Limb (tissue), 2 donors: ENCODE results near the gene FBXL22.
A peak's percentile ranks its signal among the peaks of the same experiment; 100 is the strongest.

Experiments used
- DNase-seq, 2 donors: peaks; one replicate each; pipeline ENCODE4 v3.0.0-alpha.2; 2016; ENCODE audit errors: extremely low spot score in 2 of 2

The FBXL22 gene

GRCh38 chr15:63593705-63594671, 3.2 kb upstream of the FBXL22 start:
- no peak for DNase-seq

DNA sequence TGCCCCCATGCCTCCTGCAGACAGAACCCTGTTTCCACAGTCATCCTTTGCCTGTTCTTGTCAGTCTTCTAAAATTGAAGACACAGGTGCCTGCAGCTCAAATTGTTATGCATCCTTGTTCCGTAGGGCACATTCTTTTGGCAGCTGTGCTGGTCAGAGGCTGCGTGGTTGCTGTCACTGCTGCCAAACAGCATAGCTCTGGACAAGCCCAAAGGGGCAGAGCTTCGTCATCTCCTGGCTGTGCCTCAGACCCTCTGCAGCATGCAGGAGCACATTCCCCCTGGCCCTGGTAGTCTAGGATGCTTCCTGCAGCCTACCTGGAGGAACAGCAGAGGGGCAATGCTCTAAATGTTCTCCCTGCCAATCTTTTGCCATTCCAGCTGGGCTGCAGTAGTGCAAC, 2.1 kb upstream of the FBXL22 start:
- DNase-seq: no peak

DNA sequence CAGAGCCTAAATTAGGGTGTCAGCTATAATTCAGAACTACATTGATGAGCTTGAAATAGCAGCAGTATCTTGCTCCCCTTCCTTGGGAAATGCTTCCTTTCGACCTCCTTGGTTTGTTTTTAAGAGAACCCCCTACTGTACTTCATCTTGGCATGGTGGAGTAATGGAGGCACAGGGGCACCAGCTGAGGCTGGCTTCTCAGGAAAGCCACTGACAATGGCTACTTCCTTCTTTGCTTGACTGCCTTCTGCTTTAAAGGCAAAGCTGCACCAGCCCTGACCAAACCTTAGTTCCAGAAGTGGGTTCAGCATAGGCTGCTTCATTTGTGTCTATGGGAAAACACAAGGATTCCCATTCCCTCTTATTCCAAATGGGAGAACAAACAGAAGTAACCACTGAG, 1.5 kb upstream of the FBXL22 start:
- DNase-seq: no peak

DNA sequence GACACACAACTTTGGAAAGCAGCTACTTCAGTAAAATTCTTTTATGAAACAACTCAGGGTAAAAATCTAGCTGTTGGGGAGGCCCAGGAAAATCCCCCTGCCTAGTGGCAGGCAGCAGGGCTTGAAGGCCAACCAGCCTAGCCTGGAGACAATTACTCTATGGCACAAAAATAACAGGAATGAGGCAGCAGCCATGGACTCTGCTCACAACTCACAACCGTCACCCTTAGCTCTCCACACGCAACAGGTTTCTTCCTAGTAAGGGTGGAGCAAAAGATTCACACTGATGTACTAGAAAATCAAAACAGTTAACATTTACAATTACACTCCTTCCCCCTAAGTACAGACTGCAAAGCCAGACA, 530 bp upstream of the FBXL22 start:
- no peak for DNase-seq

- DNase-seq: no peak
Measured at GRCh38 chr15:63597821-63598220, 634 bp downstream of the FBXL22 start.

- DNase-seq: peak; percentile 50 to 58
Measured at GRCh38 chr15:63598473-63599400, 1.6 kb downstream of the FBXL22 start.

- DNase-seq: peak in 1 of 2 donors; percentile 59
Measured at GRCh38 chr15:63599401-63600000, 2.3 kb downstream of the FBXL22 start.

DNA sequence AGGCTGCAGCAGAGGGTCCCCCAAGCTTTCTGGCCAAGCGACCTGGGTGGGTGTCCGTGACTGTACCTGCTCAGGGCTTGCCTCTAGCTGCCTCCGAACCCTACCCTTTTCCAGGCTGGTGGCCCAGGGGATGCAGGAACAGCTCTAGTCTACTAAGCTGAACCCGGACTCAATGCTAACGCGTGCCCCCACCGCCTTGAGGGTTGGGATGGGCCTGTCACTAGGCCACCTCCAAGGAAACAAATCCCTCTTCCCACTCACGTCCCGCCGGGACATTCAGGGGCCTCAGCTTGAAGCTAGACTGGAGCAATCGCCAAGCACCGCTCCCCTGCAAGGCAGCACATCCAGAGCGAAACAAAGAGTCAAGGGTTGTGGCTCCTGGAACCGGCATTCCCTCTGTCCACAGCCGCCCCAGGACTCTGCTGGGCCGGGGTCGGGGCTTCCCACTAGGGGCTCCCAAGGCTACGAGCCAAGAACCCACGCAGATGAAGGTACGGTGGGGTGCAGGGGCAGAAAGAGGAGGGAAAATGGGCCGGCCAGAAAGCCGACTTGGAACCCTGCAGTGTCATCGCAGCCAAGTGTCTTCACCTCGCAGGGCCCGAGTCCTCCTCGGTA, 2.9 kb downstream of the FBXL22 start:
- no peak for DNase-seq

DNA sequence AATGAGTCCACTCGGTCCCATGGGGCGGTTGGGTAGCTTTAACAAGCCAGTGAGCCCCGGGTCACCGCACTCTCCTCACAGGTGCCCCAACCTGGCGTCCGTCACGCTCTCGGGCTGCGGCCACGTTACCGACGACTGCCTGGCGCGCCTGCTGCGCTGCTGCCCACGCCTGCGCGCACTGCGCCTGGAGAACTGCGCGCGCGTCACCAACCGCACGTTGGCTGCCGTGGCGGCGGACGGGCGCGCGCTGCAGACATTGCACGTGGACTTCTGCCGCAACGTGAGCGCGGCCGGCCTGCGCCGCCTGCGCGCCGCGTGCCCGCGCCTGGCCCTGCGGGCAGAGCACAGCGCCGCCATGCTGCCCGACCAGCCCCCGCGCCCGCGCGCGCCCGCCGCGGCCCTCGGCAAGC, 3.4 kb downstream of the FBXL22 start:
- DNase-seq: peak; percentile 92 to 93

DNA sequence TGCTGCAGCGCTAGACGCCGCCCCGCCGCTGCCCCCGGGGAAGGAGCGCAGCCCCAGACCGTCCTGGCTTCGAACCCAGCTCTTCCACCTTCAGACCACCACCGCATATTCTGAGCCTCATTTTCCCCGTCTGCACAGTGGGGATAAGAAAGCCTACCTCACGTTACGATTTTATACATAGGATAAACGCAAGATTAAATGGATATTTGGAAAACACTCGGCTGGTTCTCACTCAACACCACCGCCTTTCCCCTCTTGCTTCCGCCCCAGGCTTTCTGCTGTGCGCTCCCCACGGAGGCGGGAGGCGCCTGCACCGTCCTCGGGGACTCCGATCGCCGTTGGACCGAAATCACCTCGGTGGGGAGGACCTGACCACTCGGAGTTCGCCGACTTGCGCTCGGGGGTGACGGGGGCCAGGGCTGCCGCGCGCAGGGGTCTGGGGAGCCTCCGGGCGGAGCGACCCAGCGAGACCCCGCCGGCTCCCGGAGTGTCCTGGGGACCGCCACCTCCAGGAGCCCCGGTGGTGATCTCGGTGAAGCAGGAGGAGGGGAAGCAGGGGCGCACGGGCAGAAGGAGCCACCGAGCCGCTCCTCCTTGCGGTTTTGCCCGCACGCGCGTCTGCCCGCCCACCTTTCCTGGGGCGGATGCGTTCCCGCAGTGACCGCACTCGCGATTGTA, 4.0 kb downstream of the FBXL22 start:
- peak in 1 of 2 donors; percentile 68 for DNase-seq

DNA sequence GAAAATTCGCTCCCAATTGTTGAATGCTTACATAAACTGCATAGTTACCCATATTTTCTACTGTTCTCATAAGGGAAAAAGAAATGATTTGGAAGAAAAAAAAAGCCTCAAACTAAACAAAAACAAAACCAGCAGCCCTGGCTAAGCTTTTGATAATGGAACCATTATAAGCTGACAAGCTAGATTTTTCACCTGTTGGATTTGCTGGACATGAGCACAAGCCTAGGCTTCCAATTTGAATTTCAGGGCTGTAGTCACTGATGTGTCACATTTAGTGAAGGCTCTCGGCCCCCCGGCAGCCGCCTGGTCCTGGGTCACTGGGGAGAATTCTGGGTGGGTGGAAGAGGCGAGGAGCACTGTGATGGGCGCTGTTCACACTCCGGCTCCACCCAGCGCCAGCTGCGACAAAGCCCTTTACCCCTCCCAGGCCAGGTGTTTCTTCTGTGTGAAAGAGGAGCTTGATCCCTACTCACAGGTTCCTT, 4.6 kb downstream of the FBXL22 start:
- DNase-seq: no peak

DNA sequence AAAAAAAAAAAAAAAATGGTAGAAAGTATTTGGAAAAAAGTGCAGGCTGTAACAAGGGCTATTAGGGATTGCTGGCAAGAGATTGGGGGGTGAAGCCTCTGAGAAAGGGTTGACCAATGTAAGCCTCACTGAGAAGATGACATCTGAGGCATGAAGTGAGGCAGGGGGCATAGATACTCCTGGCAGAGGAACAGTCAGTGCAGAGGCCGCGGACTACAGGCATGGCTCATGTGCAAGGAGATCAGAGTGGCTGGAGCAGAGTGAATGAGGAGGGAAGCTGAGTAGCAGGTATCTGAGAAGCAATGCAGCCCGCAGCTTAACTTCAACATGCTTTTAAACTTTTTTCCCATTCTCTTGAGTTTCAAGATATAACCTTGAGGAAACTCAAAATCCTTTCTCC, 5.4 kb downstream of the FBXL22 start:
- DNase-seq: no peak

GRCh38 chr15:63603516-63603915, 6.3 kb downstream of the FBXL22 start:
- DNase-seq: no peak

DNA sequence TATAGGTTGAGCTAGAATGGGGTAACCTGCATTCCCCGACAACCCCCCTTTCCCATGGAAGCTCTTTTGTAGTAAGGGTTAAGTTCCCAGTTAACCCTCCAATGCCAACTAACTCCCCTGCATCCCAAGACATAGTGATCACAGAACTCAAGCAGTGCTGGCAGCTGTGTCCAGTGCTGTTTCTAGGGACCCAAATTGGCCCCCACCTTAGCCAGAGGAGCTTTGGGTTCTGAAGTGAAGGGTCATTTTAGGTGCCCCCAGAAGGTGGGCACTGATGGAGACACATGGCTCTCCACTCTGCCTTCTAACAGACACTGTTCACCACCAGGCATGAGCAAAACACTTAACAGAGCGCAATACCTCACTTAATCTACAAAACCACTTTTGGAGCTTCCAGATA, 7.1 kb downstream of the FBXL22 start:
- no peak for DNase-seq

- no peak for DNase-seq
Measured at GRCh38 chr15:63605036-63605435, 7.8 kb downstream of the FBXL22 start.

GRCh38 chr15:63605816-63606215, 8.6 kb downstream of the FBXL22 start:
- DNase-seq: no peak

DNA sequence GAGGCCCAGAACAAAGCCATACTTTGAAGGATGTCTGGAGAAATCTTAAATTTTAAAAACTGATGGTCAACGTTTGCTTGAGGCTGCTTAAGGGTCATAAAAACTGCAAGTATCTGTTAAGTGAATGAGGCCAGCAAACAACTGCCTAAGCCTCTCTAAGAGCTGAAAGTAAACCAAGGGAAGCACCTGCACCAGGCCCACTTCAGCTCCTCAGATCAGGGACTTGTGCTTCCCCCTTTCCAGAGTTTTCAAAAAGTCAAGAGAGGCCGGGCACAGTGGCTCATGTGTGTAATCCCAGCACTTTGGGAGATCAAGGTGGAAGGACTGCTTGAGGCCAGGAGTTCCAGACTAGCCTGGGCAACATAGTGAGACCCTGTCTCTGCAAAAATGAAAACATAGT, 9.1 kb downstream of the FBXL22 start:
- no peak for DNase-seq

DNA sequence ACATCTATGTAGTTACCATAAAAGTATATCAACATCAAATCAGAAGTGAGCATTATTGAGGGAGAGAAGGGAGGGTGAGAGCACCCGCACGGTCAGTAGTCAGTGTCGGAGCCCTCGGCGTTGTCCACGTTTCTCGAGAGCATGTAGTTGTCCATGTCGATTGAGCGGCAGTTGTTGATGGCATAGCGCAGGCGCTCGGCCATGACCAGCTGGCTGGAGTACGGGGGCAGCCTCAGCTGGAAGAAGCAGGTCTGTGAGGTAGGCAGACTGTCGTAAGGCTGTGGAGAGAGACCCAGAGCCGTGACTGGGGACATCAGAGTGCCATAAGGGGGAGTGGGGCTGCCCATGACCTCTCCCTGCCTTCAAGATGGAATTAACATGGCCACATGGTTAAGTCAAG, 11.8 kb downstream of the FBXL22 start:
- DNase-seq: no peak

GRCh38 chr15:63609448-63609847, 12.3 kb downstream of the FBXL22 start:
- DNase-seq: no peak

DNA sequence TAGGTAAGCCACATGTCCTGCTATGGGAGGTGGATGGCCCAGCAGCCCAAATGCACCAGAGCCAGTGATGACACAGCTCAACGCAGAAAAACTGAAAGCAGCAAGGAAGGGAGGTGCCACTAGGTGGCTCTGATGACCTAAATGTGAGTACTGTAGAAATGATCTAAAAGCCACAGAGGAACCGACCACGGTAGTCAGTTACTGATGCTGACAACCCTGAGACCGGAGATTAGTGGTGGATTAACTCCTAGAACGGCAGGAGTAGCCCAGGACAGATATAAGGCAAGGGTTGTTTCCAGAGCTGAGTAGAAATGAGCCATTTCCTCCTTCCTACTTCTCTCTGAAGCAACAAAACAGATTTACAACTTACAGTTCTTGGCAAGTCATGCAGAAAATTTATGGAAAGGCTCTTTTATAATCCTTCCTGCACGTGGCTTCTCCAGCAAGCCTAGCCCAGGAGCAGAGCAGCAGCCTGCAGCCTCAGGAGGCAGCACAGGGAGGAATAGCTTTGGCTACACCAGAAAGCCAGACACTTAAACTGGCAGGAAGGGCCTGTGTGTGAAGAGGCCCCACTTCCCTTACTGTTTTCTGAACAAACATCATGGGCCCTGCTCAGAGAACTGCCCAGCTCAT, 13.1 kb downstream of the FBXL22 start:
- peak; percentile 79 to 85 for DNase-seq
